Measurements from ENCODE around the gene SRRM1. TPM values are rescaled to one million over a fixed set of nuclear protein-coding genes. Genes with fewer than 3 reads are reported as not detected.

SRRM1 gene
- total RNA-seq, 1 donor from 2014 or later = 115 TPM

DNA sequence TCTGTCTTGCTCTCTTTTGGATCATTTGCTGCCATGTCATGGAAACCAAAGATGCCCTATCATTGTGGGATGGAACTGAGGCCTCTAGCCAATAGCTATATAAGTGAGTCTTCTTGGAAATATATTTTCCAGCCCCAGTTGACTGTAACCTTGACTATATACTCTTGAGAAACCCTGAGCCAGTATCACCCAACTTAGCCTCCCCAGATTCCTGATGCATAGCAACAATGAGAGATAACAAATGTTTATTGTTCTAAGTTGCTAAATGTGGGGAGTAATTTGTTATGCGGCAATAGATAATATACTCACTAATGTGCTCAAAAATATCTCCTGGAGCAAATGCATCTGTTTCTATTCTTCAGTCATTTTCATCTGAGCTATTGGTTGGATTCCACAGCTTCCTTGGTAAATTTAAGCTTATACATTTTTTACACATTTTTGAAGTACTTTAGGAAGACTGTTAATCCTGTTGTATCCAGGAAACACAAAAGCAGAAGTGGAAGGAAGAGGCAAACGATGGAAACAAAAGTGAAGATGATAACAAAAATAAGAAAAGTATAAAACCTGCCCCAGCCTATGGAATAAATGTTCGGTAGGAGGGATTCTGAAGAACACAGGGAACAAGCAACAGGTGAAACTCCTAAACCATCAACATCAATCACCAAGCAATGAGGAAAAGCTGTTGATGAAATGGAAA is 6.3 kb upstream of the SRRM1 start:
- no peak for DNase-seq
- TF ChIP-seq, protein P1, sequence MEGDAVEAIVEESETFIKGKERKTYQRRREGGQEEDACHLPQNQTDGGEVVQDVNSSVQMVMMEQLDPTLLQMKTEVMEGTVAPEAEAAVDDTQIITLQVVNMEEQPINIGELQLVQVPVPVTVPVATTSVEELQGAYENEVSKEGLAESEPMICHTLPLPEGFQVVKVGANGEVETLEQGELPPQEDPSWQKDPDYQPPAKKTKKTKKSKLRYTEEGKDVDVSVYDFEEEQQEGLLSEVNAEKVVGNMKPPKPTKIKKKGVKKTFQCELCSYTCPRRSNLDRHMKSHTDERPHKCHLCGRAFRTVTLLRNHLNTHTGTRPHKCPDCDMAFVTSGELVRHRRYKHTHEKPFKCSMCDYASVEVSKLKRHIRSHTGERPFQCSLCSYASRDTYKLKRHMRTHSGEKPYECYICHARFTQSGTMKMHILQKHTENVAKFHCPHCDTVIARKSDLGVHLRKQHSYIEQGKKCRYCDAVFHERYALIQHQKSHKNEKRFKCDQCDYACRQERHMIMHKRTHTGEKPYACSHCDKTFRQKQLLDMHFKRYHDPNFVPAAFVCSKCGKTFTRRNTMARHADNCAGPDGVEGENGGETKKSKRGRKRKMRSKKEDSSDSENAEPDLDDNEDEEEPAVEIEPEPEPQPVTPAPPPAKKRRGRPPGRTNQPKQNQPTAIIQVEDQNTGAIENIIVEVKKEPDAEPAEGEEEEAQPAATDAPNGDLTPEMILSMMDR (IDR thresholded peaks at IDR 0.05) = no peak
- no peak for ATAC-seq
- no peaks in the 10 kb centered on the region for H3K9me3 ChIP-seq
- H3K27me3 ChIP-seq (ENCODE audit: low read depth) = no peaks in the 10 kb centered on the region
- intact Hi-C loops (cut with DNase I) = no loop called here
- H3K27ac ChIP-seq = no peak overlapping the region
- no peaks in the 10 kb centered on the region for H3K36me3 ChIP-seq
- H3K4me3 ChIP-seq = no peak overlapping the region
- peaks cover 13% of the 10 kb centered on the region for H3K4me1 ChIP-seq

GRCh38 chr1:24639094-24639493 is 4.0 kb upstream of the SRRM1 start:
- ATAC-seq (no peak), DNase-seq (no peak)
- Histone ChIP-seq H3K27me3 (ENCODE audit: low read depth) (no peaks in the 10 kb centered on the region), H3K36me3 (no peaks in the 10 kb centered on the region), H3K4me1 (peaks cover 19% of the 10 kb centered on the region), H3K4me3 (no peak overlapping the region), H3K27ac (no peak overlapping the region), H3K9me3 (no peaks in the 10 kb centered on the region)
- TF ChIP-seq, protein P1 (IDR thresholded peaks at IDR 0.05) = no peak
- intact Hi-C loops (cut with DNase I) = no loop called here

- Histone ChIP-seq H3K4me3 (no peak overlapping the region), H3K9me3 (no peaks in the 10 kb centered on the region), H3K27ac (no peak overlapping the region), H3K4me1 (peaks cover 27% of the 10 kb centered on the region), H3K27me3 (ENCODE audit: low read depth) (no peaks in the 10 kb centered on the region), H3K36me3 (no peaks in the 10 kb centered on the region)
- intact Hi-C loops (cut with DNase I) = no loop called here
- TF ChIP-seq, protein P1 (IDR thresholded peaks at IDR 0.05) = no peak
- ATAC-seq = no peak
- no peak for DNase-seq
Measured at GRCh38 chr1:24639881-24640280, 3.2 kb upstream of the SRRM1 start.

GRCh38 chr1:24640288-24640687 is 2.8 kb upstream of the SRRM1 start:
- peaks cover 31% of the 10 kb centered on the region for H3K4me1 ChIP-seq
- no peaks in the 10 kb centered on the region for H3K27me3 ChIP-seq (ENCODE audit: low read depth)
- intact Hi-C loops (cut with DNase I) = no loop called here
- no peak overlapping the region for H3K4me3 ChIP-seq
- H3K36me3 ChIP-seq = peaks cover under 1% of the 10 kb centered on the region
- H3K27ac ChIP-seq = no peak overlapping the region
- H3K9me3 ChIP-seq = no peaks in the 10 kb centered on the region
- no peak for DNase-seq
- TF ChIP-seq, protein P1 (IDR thresholded peaks at IDR 0.05) = no peak
- no peak for ATAC-seq

DNA sequence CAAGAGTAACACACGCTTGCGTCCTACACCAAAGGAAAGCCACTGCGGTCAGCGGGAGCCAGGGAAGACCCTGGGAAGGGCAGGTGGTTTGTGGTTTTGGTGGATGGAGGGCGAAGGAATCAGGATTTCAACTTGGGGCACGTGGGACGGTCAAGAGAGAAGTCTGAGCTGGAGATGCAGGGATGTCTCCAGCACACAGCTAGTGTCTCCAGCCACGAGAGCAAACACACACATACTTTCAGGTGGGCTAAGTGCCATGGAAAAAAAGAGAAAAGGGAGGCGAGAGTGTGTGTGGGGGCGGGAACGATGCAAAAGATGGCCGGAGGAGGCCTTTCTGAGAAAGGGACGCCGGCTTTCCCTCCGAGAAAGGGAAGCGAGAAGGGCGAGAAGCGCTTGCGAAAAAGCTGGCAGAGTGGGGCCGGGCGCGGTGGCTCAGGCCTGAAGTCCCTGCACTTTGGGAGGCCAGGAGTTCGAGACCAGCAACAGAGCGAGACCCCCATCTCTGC is 1.4 kb upstream of the SRRM1 start:
- Histone ChIP-seq H3K4me3 (peak overlapping the region; percentile 66), H3K27me3 (ENCODE audit: low read depth) (no peaks in the 10 kb centered on the region), H3K4me1 (peaks cover 37% of the 10 kb centered on the region), H3K27ac (peak overlapping the region; percentile 98), H3K9me3 (no peaks in the 10 kb centered on the region), H3K36me3 (peaks cover 15% of the 10 kb centered on the region)
- intact Hi-C loops (cut with DNase I) = no loop called here
- ATAC-seq (no peak), DNase-seq (peak; percentile 70)
- TF ChIP-seq, protein P1 (IDR thresholded peaks at IDR 0.05) = no peak
